Right renal pelvis (tissue), 4 donors: ENCODE results near the gene TRIM29. TPM values are rescaled to one million over a fixed set of nuclear protein-coding genes. Genes with fewer than 3 reads are reported as not detected.
"Not testable (repeated sequence)": the region's sequence is repeated elsewhere in the genome, so short reads cannot be mapped to it uniquely, and the experiment has no call there.

ENCODE experiments used
- DNase-seq, 4 donors: peaks; one replicate each; pipeline ENCODE4 v3.0.0-alpha.2; 2013; ENCODE audit warnings: low read depth in 4 of 4, low spot score in 3 of 4, missing footprints in 1 of 4
- polyA plus RNA-seq, 4 donors: library from polyadenylated mRNA; unstranded; fragments of 120-200 nt; gene quantifications; one replicate each; pipeline ENCODE4 v1.2.1, GENCODE V29; 2013; ENCODE audit not compliant: insufficient read length in 4 of 4

Gene TRIM29
- polyA plus RNA-seq, 4 donors = 0.72 to 3.9 (median 2.4) TPM

- DNase-seq = no peak
Observed at GRCh38 chr11:120173019-120173705, 35.2 kb upstream of the TRIM29 start.

DNA sequence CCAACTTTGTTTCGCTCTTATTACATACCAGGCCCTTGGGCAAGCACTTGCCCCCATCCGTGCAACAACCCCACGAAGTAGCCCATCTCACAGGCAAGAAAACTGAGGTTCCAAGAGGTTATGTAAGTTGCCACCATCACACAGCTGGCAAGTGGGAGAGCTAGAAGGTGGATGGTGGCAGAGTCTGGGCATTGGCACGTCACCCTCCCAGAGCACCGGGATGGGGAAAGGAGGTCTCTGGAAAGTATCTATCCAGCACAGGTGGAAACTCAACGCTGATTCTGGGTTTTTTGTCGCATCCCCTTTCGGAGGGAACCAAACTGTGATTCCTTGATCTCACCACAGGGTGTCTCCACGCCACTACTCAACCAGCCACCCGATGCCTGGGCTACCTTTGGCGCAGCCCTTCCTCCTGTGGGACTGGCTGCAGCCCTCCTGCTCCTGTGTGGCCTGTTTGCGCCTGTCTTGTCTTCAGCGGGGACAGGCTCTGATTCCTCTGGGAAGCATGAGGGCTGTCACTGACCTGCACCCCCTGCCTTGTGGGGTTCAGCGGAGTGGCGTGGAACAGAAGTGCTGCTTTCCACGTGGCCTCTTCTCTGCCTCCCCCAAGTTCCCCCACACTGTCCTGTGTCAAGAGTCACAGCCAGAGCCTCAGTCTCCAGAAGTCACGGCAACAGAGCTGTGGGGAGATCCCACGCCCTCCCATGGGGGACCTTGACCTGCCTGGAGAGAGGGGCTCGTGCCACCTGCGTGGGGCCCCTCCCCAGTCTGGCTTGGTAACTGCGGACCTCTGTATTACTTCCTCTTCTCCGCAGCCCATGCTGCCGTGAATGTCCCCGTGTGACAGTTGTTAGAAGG is 34.4 kb upstream of the TRIM29 start:
- no peak for DNase-seq

GRCh38 chr11:120170741-120171261 is 32.9 kb upstream of the TRIM29 start:
- DNase-seq = no peak

DNA sequence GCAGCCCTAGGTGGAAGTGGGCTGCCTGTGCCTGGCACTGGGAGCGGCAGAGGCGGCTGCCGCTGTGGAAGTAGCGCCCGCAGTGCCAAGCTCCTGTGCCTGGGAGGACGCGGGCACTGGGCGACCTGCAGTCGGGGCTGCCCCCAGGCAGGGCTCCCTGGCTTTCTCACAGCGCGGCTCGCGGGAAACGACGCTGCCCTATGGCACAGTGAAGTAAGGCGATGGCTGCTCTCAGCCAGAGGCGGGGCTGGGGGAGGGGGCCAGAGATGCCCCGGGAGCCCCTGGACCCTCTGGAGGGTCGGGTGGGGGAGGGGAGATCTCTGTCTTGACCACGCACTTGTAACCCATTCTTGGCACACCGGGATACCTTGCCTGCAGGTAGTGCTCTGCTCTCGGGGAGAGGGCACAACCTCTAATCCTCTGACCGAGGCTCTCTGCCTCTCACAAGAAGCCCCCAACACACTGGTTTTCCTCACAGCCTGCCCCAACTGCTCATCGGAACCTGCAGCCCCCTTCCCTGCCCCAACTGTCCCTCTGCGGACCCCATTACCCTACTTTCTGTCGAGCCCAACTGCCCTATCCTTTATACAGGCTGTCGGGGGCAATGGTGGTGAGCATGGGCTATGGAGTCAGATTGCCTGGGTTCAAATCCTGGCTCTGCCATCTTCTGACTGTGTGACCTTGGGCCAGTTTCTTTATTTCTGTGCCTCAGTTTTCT is 32.2 kb upstream of the TRIM29 start:
- no peak for DNase-seq

GRCh38 chr11:120168960-120169681 is 31.2 kb upstream of the TRIM29 start:
- DNase-seq = peak in 1 of 4 donors; percentile 75

DNA sequence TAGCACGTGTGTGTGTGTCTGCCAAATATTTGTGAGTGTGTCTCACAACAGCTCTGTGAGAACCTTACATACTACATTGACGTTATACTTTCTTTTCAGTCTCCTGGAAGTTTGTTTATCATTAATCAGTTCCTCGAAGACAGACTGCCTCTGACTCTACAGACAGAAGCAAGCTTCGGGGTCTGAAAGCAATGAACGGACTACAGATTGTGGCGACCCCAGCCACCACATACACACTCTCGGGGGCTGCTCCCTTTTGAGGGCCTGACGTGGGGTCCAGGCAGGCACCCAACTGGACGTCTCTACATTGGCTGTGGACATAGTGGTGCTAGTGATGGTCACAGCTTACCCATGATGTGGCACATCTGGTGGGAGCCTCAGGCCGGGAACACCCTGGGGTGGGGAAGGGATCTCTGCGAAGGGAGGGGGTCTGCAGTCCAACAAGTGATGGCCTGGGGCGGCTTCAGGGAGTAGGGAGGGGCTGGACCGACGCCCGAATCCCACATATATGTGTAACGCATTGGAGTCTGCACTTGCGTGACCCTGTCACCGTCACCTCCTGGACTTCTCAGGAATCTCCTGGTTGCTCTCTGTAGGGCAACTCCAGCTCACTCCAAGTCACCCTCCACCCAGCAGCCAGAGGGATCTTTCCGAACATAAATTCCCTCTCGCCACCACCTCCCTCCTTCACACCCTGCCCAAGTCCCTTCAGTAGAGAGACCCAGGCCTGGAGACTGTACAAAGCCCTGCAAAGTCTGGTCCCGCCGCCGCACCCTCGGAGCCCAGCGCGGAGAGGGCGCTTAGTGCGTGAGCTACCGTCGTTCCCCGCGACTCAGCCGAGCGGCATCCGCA is 30.4 kb upstream of the TRIM29 start:
- DNase-seq = no peak

DNA sequence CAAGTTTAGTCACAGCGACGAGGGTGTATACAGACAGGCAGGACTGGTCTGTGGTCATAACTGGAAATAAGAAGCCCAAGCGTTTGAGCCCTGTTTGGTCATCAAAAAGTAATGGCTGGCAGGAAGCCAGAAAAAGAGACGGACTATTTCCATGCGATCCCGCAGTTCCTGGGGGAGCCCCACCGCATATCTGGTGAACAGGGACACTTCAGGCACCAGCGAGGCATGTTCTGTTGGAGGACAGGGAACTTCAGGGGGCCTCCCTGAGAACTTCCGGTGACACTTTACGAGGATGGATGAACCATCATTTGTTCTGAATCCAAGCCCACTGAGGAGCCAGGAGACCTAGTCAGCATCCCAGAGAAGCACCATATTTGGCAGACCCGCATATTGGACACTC is 29.7 kb upstream of the TRIM29 start:
- no peak for DNase-seq

GRCh38 chr11:120160436-120160835 is 22.5 kb upstream of the TRIM29 start:
- DNase-seq = no peak

GRCh38 chr11:120153221-120153620 is 15.3 kb upstream of the TRIM29 start:
- no peak for DNase-seq

- no peak for DNase-seq
Observed at GRCh38 chr11:120151536-120151935, 13.6 kb upstream of the TRIM29 start.

GRCh38 chr11:120149246-120149645 is 11.3 kb upstream of the TRIM29 start:
- no peak for DNase-seq

DNA sequence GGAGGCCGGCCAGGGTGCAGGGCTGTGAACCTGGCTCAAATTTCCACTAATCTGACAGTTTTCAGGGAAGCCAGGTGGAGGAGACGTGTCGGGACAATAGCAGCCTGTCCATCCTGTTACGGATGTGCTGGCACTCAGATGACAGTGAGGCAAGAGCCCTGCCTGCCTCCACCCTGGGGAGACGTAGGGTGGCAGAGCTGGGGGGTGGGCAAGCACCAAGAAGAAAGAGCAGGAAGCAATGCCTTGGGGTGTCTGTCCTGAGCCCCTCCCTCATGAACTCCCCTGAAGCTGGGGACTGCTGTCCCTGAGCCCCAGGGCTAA is 10.0 kb upstream of the TRIM29 start:
- DNase-seq = no peak

- DNase-seq = no peak
Observed at GRCh38 chr11:120147094-120147949, 9.4 kb upstream of the TRIM29 start.

DNA sequence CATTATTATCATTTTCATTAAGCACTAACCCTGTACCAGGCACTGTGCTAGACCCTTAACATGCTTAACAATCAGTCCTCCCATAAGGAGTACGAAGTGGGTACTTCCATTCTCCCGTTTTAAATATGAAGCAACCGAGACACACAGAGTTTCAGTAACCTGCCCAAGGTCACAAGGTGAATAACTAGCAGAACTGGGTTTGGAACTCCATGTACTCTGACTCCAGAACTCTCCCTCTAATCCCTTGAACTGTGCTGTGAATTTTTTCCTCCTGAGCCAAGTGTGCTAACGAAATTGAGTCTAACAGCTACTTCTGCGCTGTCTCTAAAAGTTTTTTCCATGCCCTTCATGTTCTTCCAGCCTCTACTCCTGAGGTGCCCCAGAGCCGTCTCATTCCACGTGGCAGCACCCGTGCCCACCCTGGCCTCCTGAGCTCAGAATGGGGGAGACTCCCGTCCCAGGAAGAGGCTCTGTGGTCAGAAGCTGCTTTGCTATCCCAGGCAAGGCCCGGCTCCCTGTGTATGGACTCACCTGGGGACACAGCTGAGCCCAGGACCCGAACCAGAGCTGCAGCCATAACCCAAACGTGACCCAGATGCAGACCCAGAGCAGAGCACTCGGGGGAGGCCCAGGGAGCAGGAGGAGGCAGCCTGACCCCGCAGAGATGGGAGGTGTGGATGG is 8.6 kb upstream of the TRIM29 start:
- no peak for DNase-seq

DNA sequence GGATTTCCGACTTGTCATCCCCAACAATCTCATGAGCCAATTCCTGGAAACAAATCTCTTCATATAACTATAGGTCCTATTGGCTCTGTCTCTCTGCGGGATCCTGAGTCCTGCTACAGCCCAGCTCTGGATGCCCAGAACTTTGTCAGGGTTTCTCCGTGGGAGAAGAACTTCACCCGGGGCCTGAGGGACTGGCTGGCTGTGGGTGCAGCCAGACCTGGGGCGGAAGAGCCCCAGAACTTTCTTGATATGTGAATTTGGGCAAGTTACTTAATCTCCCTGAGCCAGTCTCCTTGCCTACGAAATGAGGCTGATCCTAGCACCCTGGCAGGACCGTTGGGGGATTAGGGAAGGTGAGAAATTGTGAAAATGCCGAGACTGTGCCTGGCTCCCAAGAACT is 6.6 kb upstream of the TRIM29 start:
- DNase-seq = no peak

GRCh38 chr11:120143472-120143871 is 5.6 kb upstream of the TRIM29 start:
- DNase-seq = not testable (repeated sequence)

GRCh38 chr11:120142441-120143100 is 4.7 kb upstream of the TRIM29 start:
- no peak for DNase-seq
